ENCODE results near the gene LCNL1.

DNA sequence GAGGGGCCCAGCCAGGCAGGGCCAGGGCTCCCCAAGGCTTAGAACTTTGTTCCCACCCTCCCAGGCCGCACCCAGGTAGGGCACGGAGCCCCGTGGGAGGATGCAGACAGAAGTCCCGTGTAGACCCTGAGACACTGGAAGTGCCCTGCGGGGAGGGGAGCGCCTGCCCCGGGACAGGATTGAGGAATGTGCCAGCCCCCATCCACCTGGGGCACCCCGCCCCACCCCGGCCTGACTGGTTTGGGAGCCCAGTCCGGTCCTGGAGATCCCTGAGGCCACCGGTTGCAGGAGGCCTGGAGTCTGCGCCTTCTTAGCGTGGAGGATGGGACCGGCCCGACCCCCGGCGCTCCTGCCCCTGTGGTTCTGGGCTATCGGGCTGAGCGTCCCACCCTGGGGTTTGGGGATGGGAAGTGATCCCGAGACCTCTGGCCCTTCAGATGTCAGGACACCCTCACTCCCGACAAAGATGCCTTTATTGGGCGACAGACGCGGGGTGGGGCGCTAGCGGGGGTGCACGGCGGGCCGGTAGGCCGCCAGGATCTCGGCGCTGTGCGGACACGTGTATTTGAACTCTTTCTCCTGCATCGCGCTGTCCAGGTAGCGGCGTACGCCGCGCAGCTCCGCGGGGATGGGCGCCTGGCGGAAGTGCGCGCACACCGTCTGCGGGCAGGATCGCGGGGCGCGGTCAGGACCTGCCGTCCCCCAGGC, 11.5 kb downstream of the LCNL1 start:
- TF ChIP-seq ATM (IDR thresholded peaks at IDR 0.05; ENCODE audit: borderline replicate concordance) (no peak), RAD21 (CRISPR knock-in tag; IDR thresholded peaks at IDR 0.05) (no peak), EP300 (IDR thresholded peaks at IDR 0.05; ENCODE audit: low read depth in 2 of 2, low read length in 2 of 2) (no peak), EP300 (CRISPR knock-in tag; IDR thresholded peaks at IDR 0.05; ENCODE audit: borderline replicate concordance) (no peak), CTCF (CRISPR knock-in tag; IDR thresholded peaks at IDR 0.05) (no peak), SP1 (IDR thresholded peaks at IDR 0.05) (no peak), SP1 (CRISPR knock-in tag; IDR thresholded peaks at IDR 0.05) (no peak), JUND (CRISPR knock-in tag; IDR thresholded peaks at IDR 0.05) (no peak), ZNF138 (CRISPR knock-in tag; IDR thresholded peaks at IDR 0.05; ENCODE audit: low read depth) (no peak), MYNN (CRISPR knock-in tag; IDR thresholded peaks at IDR 0.05; ENCODE audit: low read depth) (no peak)
- TF ChIP-seq, protein P1, sequence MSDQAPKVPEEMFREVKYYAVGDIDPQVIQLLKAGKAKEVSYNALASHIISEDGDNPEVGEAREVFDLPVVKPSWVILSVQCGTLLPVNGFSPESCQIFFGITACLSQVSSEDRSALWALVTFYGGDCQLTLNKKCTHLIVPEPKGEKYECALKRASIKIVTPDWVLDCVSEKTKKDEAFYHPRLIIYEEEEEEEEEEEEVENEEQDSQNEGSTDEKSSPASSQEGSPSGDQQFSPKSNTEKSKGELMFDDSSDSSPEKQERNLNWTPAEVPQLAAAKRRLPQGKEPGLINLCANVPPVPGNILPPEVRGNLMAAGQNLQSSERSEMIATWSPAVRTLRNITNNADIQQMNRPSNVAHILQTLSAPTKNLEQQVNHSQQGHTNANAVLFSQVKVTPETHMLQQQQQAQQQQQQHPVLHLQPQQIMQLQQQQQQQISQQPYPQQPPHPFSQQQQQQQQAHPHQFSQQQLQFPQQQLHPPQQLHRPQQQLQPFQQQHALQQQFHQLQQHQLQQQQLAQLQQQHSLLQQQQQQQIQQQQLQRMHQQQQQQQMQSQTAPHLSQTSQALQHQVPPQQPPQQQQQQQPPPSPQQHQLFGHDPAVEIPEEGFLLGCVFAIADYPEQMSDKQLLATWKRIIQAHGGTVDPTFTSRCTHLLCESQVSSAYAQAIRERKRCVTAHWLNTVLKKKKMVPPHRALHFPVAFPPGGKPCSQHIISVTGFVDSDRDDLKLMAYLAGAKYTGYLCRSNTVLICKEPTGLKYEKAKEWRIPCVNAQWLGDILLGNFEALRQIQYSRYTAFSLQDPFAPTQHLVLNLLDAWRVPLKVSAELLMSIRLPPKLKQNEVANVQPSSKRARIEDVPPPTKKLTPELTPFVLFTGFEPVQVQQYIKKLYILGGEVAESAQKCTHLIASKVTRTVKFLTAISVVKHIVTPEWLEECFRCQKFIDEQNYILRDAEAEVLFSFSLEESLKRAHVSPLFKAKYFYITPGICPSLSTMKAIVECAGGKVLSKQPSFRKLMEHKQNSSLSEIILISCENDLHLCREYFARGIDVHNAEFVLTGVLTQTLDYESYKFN (CRISPR knock-in tag; conservative IDR thresholded peaks at IDR 0.05): no peak
